GM21367 (cell line): ENCODE results near the gene PHF14.

ENCODE experiments used
- ATAC-seq: cut with Tn5 transposase; IDR thresholded peaks from one replicate; pipeline ENCODE4 v1.9.1; 2021; ENCODE audit not compliant: unreplicated experiment

Gene PHF14

GRCh38 chr7:11171569-11172192, 198.0 kb downstream of the PHF14 start:
- no peak for ATAC-seq

GRCh38 chr7:11172835-11173234, 199.2 kb downstream of the PHF14 start:
- ATAC-seq = no peak

- no peak for ATAC-seq
These were observed 201.7 kb downstream of the PHF14 start for GRCh38 chr7:11175371-11175770.

GRCh38 chr7:11175887-11176286, 202.2 kb downstream of the PHF14 start:
- no peak for ATAC-seq

DNA sequence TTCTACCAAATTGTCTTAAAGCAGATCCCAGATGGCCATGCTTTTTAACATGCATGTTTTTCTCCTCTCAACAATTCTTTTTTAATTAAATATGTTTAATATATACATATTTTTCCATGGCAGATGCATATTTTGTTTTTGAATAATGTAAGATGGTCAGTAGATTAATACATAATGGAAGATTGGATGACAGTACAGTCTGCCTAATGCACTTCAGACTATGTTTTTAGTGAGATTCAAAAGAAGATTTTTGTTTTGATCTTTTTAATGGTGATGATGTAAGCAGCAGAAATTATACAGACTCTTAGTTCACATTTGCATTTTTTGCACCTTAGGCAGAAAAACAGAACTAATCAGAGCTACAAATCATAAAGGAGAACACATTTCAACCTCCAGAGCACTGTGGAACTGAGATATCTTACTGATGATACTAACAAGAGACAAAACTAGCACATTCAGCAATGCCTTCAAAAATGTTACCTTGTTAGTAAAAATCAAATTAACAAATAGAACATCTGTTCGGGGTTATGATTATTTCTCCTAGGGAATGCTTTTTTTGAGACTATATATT, 203.4 kb downstream of the PHF14 start:
- ATAC-seq = no peak

DNA sequence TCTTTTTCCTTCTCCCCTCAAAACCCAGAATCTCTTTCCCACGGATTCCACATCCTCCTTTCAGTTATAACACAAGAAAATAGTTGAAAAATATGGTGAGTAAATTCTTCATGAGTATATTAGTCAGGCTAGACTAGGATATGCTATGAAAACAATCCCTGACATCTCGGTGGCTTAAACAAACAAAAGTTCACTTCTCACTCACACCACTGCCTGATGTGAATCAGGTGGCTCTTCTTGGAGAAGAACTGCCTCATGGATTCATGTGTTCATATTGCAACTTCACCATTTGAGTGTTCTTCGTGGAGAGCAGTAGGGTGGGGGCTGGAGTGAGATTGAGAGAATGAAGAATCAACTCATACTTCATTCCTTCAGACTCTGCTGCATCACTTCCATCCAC, 204.1 kb downstream of the PHF14 start:
- no peak for ATAC-seq

DNA sequence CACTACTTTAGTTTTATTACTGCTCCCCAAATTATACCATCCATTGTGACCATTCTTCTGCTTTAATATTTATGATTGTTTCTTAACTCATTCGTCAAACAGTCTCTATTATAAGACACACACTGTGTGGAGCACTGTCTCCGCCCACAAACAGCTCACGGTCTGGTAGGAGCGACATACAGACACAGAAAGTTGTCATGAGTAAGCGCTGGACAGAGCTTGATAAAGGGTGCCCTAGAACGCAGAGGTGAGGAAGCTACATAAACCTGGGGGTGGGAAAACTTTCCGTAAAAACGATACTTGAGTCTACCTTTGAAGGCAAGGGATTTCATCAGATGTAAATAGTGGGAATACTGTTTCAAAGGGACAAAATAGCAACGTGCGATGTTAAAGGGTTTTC, 207.9 kb downstream of the PHF14 start:
- ATAC-seq = no peak

DNA sequence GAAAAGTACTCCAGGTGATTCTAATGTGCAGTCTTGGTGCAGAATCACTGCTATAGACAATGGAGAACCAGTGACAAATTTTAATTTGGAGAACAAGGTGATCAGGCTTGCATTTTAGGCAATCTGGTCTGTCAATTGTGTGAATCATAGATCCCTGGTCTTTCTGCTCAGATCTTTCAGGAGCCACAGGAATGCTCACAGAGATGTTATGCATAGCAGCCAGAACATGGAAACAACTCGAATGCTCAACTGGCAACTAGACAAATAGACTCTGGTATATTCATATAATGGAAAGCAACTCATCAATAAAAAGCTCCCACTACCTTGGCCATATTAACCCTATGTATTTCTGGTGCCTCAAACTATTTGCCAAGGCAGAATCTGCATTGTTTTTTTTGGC, 209.1 kb downstream of the PHF14 start:
- no peak for ATAC-seq

- ATAC-seq = no peak
These were observed 211.6 kb downstream of the PHF14 start for GRCh38 chr7:11185179-11185815.

DNA sequence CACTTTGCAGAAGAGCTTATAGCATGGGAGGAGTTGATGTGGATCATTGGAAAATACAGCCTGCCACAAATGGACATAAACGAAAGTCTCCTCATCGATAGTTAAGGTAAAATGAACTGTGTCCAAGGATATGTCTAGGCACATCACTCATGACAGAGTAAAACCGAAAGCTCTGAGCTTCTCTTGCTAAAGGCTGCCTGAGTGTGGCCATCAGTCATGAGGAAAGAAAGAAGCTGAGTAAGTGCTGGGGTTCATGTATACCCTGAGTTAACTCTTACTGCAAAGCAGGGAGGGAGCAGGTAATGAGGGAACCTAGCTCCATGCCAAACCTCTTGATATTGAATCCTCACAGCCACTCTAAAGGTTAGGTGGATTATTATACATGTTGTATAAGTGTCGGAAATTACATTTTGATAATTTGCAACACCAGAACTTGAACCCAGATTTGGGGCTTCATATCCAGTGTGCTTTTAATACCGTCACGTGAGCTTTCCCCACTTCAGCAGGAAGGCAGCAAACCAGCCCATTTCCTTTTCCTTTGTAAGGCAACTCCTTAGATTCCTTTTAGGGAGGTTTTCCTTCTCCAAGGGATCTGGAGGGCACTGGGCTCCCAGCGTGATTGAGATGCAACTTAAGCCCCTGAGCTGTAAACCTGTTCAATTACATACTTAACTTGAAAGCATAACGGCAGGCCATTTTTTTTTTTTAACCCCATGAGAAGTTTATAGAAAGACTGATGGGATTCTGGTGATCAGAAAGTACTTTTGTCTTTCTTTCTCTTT, 215.0 kb downstream of the PHF14 start:
- ATAC-seq = no peak

GRCh38 chr7:11191081-11191480, 217.4 kb downstream of the PHF14 start:
- no peak for ATAC-seq

DNA sequence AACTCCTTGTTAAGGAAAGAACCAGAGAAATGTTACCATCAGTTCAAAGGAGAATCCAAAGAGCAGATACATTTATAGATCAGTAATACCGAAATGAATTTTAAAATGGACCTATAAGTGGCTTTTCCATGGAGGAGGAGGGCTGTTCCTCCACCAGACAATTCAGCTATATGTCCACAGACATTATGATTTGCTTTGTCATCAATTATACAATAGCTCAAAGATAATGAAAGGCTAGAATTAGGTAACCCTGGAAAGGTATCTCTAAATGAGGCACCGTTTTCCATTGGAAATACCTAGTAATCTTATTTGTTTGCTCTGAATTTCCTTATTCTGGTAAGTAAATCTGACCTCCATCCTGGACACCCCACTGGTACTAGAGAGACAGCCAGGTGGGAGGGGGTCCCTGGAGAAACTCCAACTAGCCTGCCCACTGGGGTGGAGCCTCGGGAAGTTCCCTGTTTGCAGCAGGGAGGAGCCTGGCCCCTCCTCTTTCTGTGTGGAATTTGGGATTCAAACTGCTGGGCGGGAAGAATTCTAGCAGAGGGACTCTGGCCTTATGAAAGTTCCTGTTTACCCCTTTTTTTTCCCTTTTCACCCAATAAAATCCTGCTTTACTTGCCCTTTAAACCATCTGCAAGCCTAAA, 218.0 kb downstream of the PHF14 start:
- ATAC-seq = no peak

- no peak for ATAC-seq
These were observed 218.8 kb downstream of the PHF14 start for GRCh38 chr7:11192506-11192905.

- ATAC-seq = no peak
These were observed 219.6 kb downstream of the PHF14 start for GRCh38 chr7:11193131-11193867.

GRCh38 chr7:11193888-11194287, 220.2 kb downstream of the PHF14 start:
- no peak for ATAC-seq

DNA sequence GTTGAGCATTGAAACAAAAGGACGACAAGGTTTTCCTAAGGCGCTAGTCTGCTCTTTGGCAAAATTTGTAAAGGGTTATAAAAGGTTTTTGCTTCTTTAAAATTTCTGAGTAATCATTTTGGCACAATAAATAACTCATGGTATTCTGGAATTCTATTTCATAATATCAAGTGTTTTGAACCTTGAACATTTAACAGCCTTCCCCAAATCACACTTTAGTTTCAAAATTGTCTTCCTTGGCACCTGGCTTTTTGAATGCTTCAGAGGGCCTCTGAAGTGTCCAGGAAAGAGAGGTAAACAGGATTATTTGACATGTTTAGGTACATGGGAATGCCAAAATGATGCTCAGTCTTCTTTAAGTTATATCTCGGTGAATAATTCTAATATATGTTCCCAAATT, 220.8 kb downstream of the PHF14 start:
- no peak for ATAC-seq

DNA sequence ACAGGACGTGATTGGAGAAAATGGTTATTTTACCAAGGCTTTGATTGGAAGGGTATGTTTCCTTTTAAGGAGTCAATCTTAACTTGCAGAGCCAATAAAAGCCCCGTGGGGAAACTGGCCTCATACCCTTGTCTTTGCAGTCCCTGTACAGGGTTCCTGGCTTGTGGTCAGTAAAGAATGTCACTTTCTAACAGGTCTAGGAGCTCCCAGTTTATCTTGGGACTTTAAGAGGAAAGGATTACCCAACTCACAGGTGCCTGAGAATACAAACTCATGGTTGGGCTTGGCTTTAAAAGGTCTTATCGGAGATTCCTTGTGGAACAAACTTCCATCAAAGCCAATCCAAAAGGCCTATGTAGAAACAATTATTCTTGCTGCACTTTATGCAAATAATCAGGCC, 221.8 kb downstream of the PHF14 start:
- ATAC-seq = no peak

GRCh38 chr7:11196143-11196542, 222.5 kb downstream of the PHF14 start:
- no peak for ATAC-seq

- ATAC-seq = no peak
These were observed 229.6 kb downstream of the PHF14 start for GRCh38 chr7:11203224-11203623.

DNA sequence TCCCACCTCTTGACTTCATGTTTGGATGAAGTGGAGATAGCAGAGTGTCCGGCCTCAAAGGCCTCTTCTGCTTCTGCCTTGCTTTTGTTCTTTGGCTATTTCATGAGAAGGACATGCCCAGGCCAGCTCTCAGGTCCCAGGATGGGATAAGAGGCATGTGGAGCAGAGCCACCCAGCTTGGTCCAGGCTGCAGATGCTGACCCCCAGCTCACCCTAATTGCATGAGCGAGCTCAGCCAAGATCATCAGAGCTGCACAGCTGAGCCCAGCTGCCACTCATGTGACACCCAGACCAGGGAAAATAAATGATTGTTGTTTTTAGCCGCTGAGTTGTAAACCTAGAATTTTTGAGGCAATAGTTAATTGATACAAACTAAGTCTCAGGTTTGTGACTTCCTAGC, 230.0 kb downstream of the PHF14 start:
- ATAC-seq = no peak
